K562 (cell line): ENCODE measurements around the gene CNDP2. TPM values are rescaled to one million over a fixed set of nuclear protein-coding genes. Genes with fewer than 3 reads are reported as not detected.

ENCODE experiments used
- ATAC-seq: fragments of 200-7000 bp; cut with Tn5 transposase; 3 replicates; pipeline ENCODE4 v1.9.1; 2020; ENCODE audit warnings: moderate library complexity
- BruUV-seq: library from RNA; stranded (reverse); fragments of 400-500 nt; replicated peaks from 2 replicates; lab custom pipeline; 2021; lab: Mats Ljungman, UMichigan
- CTCF ChIA-PET: fragments of 300-600 bp; formaldehyde crosslinking; extraction: SDS; loops from one replicate; lab custom pipeline; 2021; ENCODE audit warnings: low intra/inter-chr PET ratio; lab: Yijun Ruan, JAX
- POLR2A ChIA-PET: fragments of 300-600, 350-650 bp; sonication (Branson Sonifier 250); formaldehyde crosslinking; extraction: SDS; loops from one replicate; lab custom pipeline; 2021; ENCODE audit warnings: antibody characterized with exemption, inconsistent platforms; lab: Yijun Ruan, JAX
- DNase-seq, 4 experiments: peaks; one replicate each; pipeline versions ENCODE4 v3.0.0 to v3.0.0-alpha.2; 2011 to 2018; ENCODE audit warnings: low spot score in 3 of 4, mixed read lengths in 3 of 4; ENCODE audit errors: extremely low read depth in 1 of 4
- FAIRE-seq: peaks from 2 replicates; lab custom pipeline; 2011; peaks lifted over from hg19 to GRCh38; lab: Jason Lieb, UNC
- H2AFZ ChIP-seq: 2 replicates; pipeline ENCODE4 v1.6.0; 2011; ENCODE audit warnings: low read depth, low read length, control low read depth, inconsistent platforms
- H3K27ac ChIP-seq: fragments of 200-600 bp; 3 replicates; pipeline ENCODE4 v1.8.0; 2011; ENCODE audit warnings: low read depth, mild to moderate bottlenecking, control low read depth, inconsistent platforms, low read length, moderate library complexity, mixed read lengths; ENCODE audit errors: extremely low read depth
- H3K27me3 ChIP-seq, 2 experiments: fragments of 300-600 bp in 1 of 2; 2 replicates in 1 of 2; 3 replicates in 1 of 2; pipeline versions ENCODE4 v1.6.0 to v1.8.0; 2011; ENCODE audit warnings: inconsistent platforms in 2 of 2, low read length in 2 of 2, mild to moderate bottlenecking in 1 of 2, mixed read lengths in 1 of 2, moderate library complexity in 1 of 2; ENCODE audit not compliant: control insufficient read depth in 2 of 2, insufficient read depth in 2 of 2
- H3K36me3 ChIP-seq: fragments of 300-600 bp; 3 replicates; pipeline ENCODE4 v1.8.0; 2011; ENCODE audit warnings: mild to moderate bottlenecking, low read length, inconsistent platforms; ENCODE audit not compliant: control insufficient read depth, insufficient read depth
- H3K4me1 ChIP-seq, 2 experiments: fragments of 200-600 bp in 1 of 2; replicated peaks in 1 of 2; 2 replicates in 1 of 2; 3 replicates in 1 of 2; pipeline versions ENCODE4 v1.5.1 to v1.8.0; 2011; ENCODE audit warnings: inconsistent platforms in 2 of 2, low read length in 2 of 2, mild to moderate bottlenecking in 1 of 2, mixed read lengths in 1 of 2, moderate library complexity in 1 of 2; ENCODE audit not compliant: control insufficient read depth in 2 of 2, insufficient read depth in 2 of 2
- H3K4me2 ChIP-seq: 2 replicates; pipeline ENCODE4 v1.6.1; 2011; ENCODE audit warnings: low read length, control low read depth, inconsistent platforms, mixed read lengths; ENCODE audit not compliant: insufficient read depth
- H3K4me3 ChIP-seq: fragments of 200-600 bp; sonication (generic), shearing (Covaris generic); 2 replicates; pipeline ENCODE4 v1.5.1; 2016; ENCODE audit warnings: control low read depth, inconsistent platforms
- H3K79me2 ChIP-seq: fragments of 200-600 bp; 3 replicates; pipeline ENCODE4 v1.8.0; 2011; ENCODE audit warnings: low read length, inconsistent platforms; ENCODE audit not compliant: control insufficient read depth, insufficient read depth
- H3K9ac ChIP-seq, 2 experiments: 2 replicates each; pipeline versions ENCODE4 v1.6.0 to v1.6.1; 2011; ENCODE audit warnings: low read depth in 2 of 2, low read length in 2 of 2, control low read depth in 1 of 2, inconsistent platforms in 1 of 2, mild to moderate bottlenecking in 1 of 2, mixed read lengths in 1 of 2; ENCODE audit not compliant: insufficient read depth in 1 of 2
- H3K9me1 ChIP-seq: one replicate; pipeline ENCODE4 v1.6.0; 2011; ENCODE audit warnings: inconsistent platforms, mild to moderate bottlenecking, low read length, moderate library complexity; ENCODE audit not compliant: control insufficient read depth, insufficient read depth
- H3K9me3 ChIP-seq: replicated peaks from 2 replicates; pipeline ENCODE4 v1.5.1; 2011; ENCODE audit warnings: low read depth, low read length, inconsistent platforms; ENCODE audit not compliant: control insufficient read depth, insufficient read depth
- H4K20me1 ChIP-seq: replicated peaks from 2 replicates; pipeline ENCODE4 v1.6.1; 2011; ENCODE audit warnings: low read length, inconsistent platforms, mixed read lengths; ENCODE audit not compliant: control insufficient read depth, insufficient read depth
- C11orf30 ChIP-seq: fragments of 450-650 bp; IDR thresholded peaks from 2 replicates; pipeline ENCODE4 v1.6.1; 2016; ENCODE audit warnings: low read depth, mild to moderate bottlenecking
- FOXA3 ChIP-seq, 2 experiments: fragments of 450-650 bp in 1 of 2; sonication (generic) in 1 of 2; formaldehyde crosslinking; IDR thresholded peaks in 1 of 2; conservative IDR thresholded peaks in 1 of 2; 2 replicates each; pipeline versions ENCODE4 v1.4.0 to v1.8.0; 2020 to 2022; ENCODE audit warnings: mild to moderate bottlenecking in 2 of 2, missing genetic modification reagents in 1 of 2
- MBD2 ChIP-seq: sonication (generic); IDR thresholded peaks from 2 replicates; pipeline ENCODE4 v1.6.1; 2016; ENCODE audit warnings: low read depth, borderline replicate concordance
- MXI1 ChIP-seq: IDR thresholded peaks from 2 replicates; pipeline ENCODE4 v1.6.1; 2011; ENCODE audit warnings: low read depth, mild to moderate bottlenecking, improper control_type of control experiment, low read length
- NFE2L1 ChIP-seq: fragments of 450-650 bp; IDR thresholded peaks from 2 replicates; pipeline ENCODE4 v1.6.1; 2016; ENCODE audit warnings: missing genetic modification characterization, low read depth, mild to moderate bottlenecking, missing compliant biosample characterization, moderate library complexity, borderline replicate concordance
- PHB ChIP-seq: fragments of 250-450 bp; sonication (Bioruptor Pico); IDR thresholded peaks from 2 replicates; pipeline ENCODE4 v1.5.0; 2021
- POLR2AphosphoS2 ChIP-seq: IDR thresholded peaks from 2 replicates; pipeline ENCODE4 v1.6.1; 2012; ENCODE audit warnings: low read length, improper control_type of control experiment
- PTTG1 ChIP-seq: fragments of 450-650 bp; IDR thresholded peaks from 2 replicates; pipeline ENCODE4 v1.6.1; 2016; ENCODE audit warnings: low read depth, mild to moderate bottlenecking, missing genetic modification characterization, missing compliant biosample characterization
- RBM22 ChIP-seq: fragments of 200-400 bp; formaldehyde crosslinking; IDR thresholded peaks from 2 replicates; pipeline ENCODE4 v1.6.1; 2018; ENCODE audit warnings: low read length, low read depth; ENCODE audit not compliant: poor library complexity, severe bottlenecking
- SAFB2 ChIP-seq: fragments of 200-400 bp; formaldehyde crosslinking; IDR thresholded peaks from 2 replicates; pipeline ENCODE4 v1.6.1; 2018; ENCODE audit warnings: borderline replicate concordance, low read length, low read depth, moderate library complexity; ENCODE audit not compliant: severe bottlenecking
- SAP30 ChIP-seq: fragments of 200-600 bp; sonication (generic); IDR thresholded peaks from 2 replicates; pipeline ENCODE4 v1.6.1; 2012; ENCODE audit warnings: borderline replicate concordance, low read depth, mild to moderate bottlenecking, moderate library complexity, low read length, control low read depth, inconsistent platforms; ENCODE audit not compliant: insufficient read depth, poor library complexity, severe bottlenecking
- SIX5 ChIP-seq, 2 experiments: IDR thresholded peaks; 2 replicates each; pipeline ENCODE4 v1.6.1; 2011; ENCODE audit warnings: low read length in 2 of 2, borderline replicate concordance in 1 of 2, low read depth in 1 of 2, mild to moderate bottlenecking in 1 of 2, moderate library complexity in 1 of 2; ENCODE audit not compliant: insufficient read depth in 1 of 2
- SMC3 ChIP-seq: conservative IDR thresholded peaks from 2 replicates; pipeline ENCODE4 v1.6.1; 2011; ENCODE audit warnings: low read depth, low read length, improper control_type of control experiment; ENCODE audit not compliant: insufficient read depth
- TCF7 ChIP-seq: sonication (generic); IDR thresholded peaks from 2 replicates; pipeline ENCODE4 v1.6.1; 2016; ENCODE audit warnings: antibody characterized with exemption, borderline replicate concordance
- ZNF134 ChIP-seq: fragments of 250-450 bp; sonication (Bioruptor Pico); conservative IDR thresholded peaks from 2 replicates; pipeline ENCODE4 v1.4.0; 2020
- ZNF551 ChIP-seq: fragments of 250-450 bp; sonication (Bioruptor Pico); IDR thresholded peaks from 2 replicates; pipeline ENCODE4 v1.5.0; 2021; ENCODE audit warnings: mild to moderate bottlenecking, moderate library complexity
- ZNF592 ChIP-seq: fragments of 450-650 bp; IDR thresholded peaks from 2 replicates; pipeline ENCODE4 v1.6.1; 2017; ENCODE audit warnings: antibody characterized with exemption, mild to moderate bottlenecking
- WGBS: fragments of 100-300 bp; shearing (Covaris generic); methylation state at CpG from one replicate; pipeline ENCODE4 v1.1.6; 2016; ENCODE audit warnings: low coverage, mixed read lengths; ENCODE audit not compliant: insufficient coverage; ENCODE audit errors: missing lambda C conversion rate; 5-methylcytosine and 5-hydroxymethylcytosine counted together
- in situ Hi-C: fragments of 300-500 bp; cut with MboI; formaldehyde crosslinking; loops from 4 replicates; pipeline ENCODE4 v1.15.0; 2018; ENCODE audit warnings: inconsistent platforms, mixed read lengths
- intact Hi-C: fragments of 100-400 bp; cut with micrococcal nuclease; formaldehyde crosslinking; loops from 2 replicates; pipeline ENCODE4 v1.14.2; 2022
- polyA plus RNA-seq, 8 experiments: library from polyadenylated mRNA; depleted of rRNA in 4 of 8; stranded (reverse) in 5 of 8; unstranded in 3 of 8; fragments of >200 nt; fragmentation: Nextera tagmentation in 2 of 8; fragmentation: Illumina TruSeq in 1 of 8; extraction: Ambion mirVana in 2 of 8; extraction: Trizol in 1 of 8; gene quantifications; 2 replicates each; pipeline versions ENCODE4 v1.2.1 to v1.2.3, GENCODE V29; 2011 to 2014; ENCODE audit warnings: inconsistent platforms in 1 of 8, missing spikeins in 1 of 8
- total RNA-seq, 7 experiments: library from RNA; depleted of rRNA in 6 of 7; stranded (reverse); fragments of >200 nt in 6 of 7; fragmentation: Illumina TruSeq in 2 of 7; extraction: Trizol in 2 of 7; gene quantifications; 2 replicates each; pipeline versions ENCODE4 v1.2.1 to v1.2.3, GENCODE V29; 2011 to 2021; ENCODE audit warnings: low replicate concordance in 1 of 7

CNDP2 gene
- total and polyA plus RNA-seq, 9 of the 15 experiments (the other 6 are each of a cell fraction or from before 2014, with no cell fraction given), result 34.1 to 128 (median 53.8) TPM

- peaks cover 6 to 34% of the 10 kb centered on the region in 2 experiments; a peak in 4 of 5 replicates for H3K27me3 ChIP-seq
- H4K20me1 ChIP-seq, result no peaks in the 10 kb centered on the region
- in situ Hi-C loops, result no loop called here
- H3K4me1 ChIP-seq, result no peaks in the 10 kb centered on the region
- ATAC-seq, result no peak
- no peaks in the 10 kb centered on the region for H3K79me2 ChIP-seq
- no peak overlapping the region for H3K27ac ChIP-seq
- no peak for TF ChIP-seq TCF7
- no peak for TF ChIP-seq FOXA3 (CRISPR knock-in tag; conservative IDR thresholded peaks at IDR 0.05 in 1 of 2, IDR thresholded peaks at IDR 0.05 in 1 of 2)
- TF ChIP-seq SMC3, result no peak
- TF ChIP-seq SAP30, result no peak
- no peak for TF ChIP-seq NFE2L1
- no peak for TF ChIP-seq PTTG1
- no peak for TF ChIP-seq ZNF592
- no peak for TF ChIP-seq C11orf30
- TF ChIP-seq MBD2, result no peak
- TF ChIP-seq PHB (CRISPR knock-in tag), result no peak
- no peak for TF ChIP-seq MXI1
- no peak for TF ChIP-seq ZNF134 (CRISPR knock-in tag)
- TF ChIP-seq POLR2AphosphoS2, result no peak
- no peak for TF ChIP-seq SIX5 (IDR thresholded peaks at IDR 0.05; ENCODE audit: borderline replicate concordance in 1 of 2, insufficient read depth in 1 of 2, low read depth in 1 of 2, low read length in 2 of 2)
- no peak for TF ChIP-seq ZNF551 (CRISPR knock-in tag)
- no peak for TF ChIP-seq SAFB2
- no peak for TF ChIP-seq RBM22
- TF ChIP-seq, all 486 proteins: peak for 0
- DNase-seq (no peak), FAIRE-seq (no peak)
- Histone ChIP-seq H3K9ac (no peak overlapping the region), H3K4me2 (no peak overlapping the region), H3K9me3 (no peaks in the 10 kb centered on the region), H3K9me1 (no peaks in the 10 kb centered on the region), H2AFZ (no peak overlapping the region), H3K36me3 (no peaks in the 10 kb centered on the region), H3K4me3 (no peak overlapping the region)
- no TSS peak for BruUV-seq
- POLR2A ChIA-PET, result interaction anchor here (0.6 kb wide), 1 partner anchor 40 kb away, joined by 3 read pairs; no protein-coding TSS in a partner anchor
- intact Hi-C loops, result no loop called here
- CTCF ChIA-PET, result no interaction called here
- 3% methylated on average over 8 of the region's 11 CpGs for WGBS
These were observed 49.8 kb downstream of the CNDP2 start for GRCh38 chr18:74546007-74546406.
